ENCODE measurements around the gene PRKCA.

DNA sequence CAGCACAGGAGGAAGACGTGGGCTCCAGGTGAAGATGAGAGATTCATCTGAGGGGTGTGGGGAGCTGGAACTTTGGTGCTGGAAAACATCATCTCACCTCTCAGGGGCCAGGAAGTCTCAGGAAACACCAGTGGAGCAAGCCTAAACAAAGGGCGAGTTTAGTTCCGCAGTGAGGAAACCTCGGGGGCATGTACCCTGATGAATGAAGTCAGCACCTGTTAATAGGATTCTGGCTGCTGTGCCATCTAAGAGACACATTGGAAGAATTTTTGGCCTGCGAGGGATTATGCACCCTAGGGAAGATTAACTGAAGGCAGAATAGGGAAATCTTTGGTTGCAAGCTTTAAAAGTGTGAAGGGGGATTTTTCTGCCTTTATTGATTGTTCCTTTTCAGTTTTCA is 437.8 kb downstream of the PRKCA start:
- TF ChIP-seq EP300 (IDR thresholded peaks at IDR 0.05) (no peak), POLR2A (IDR thresholded peaks at IDR 0.05; ENCODE audit: low read depth) (no peak)
- TF ChIP-seq, protein P1, sequence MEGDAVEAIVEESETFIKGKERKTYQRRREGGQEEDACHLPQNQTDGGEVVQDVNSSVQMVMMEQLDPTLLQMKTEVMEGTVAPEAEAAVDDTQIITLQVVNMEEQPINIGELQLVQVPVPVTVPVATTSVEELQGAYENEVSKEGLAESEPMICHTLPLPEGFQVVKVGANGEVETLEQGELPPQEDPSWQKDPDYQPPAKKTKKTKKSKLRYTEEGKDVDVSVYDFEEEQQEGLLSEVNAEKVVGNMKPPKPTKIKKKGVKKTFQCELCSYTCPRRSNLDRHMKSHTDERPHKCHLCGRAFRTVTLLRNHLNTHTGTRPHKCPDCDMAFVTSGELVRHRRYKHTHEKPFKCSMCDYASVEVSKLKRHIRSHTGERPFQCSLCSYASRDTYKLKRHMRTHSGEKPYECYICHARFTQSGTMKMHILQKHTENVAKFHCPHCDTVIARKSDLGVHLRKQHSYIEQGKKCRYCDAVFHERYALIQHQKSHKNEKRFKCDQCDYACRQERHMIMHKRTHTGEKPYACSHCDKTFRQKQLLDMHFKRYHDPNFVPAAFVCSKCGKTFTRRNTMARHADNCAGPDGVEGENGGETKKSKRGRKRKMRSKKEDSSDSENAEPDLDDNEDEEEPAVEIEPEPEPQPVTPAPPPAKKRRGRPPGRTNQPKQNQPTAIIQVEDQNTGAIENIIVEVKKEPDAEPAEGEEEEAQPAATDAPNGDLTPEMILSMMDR (IDR thresholded peaks at IDR 0.05), result no peak
